Ascending aorta (tissue), 2 donors: ENCODE measurements around the gene KATNAL2. TPM values are rescaled to one million over a fixed set of nuclear protein-coding genes. Genes with fewer than 3 reads are reported as not detected.
A peak's percentile ranks its signal among the peaks of the same experiment; 100 is the strongest.

ENCODE experiments used
- DNase-seq, 2 donors: peaks; one replicate each; pipeline ENCODE4 v3.0.0-alpha.2; 2019; ENCODE audit warnings: low spot score in 2 of 2
- H3K27ac ChIP-seq, 2 donors: fragments of 200-600 bp; sonication (generic); one replicate each; pipeline ENCODE4 v1.5.1; 2016 to 2017; ENCODE audit warnings: mild to moderate bottlenecking in 1 of 2
- H3K27me3 ChIP-seq: fragments of 200-600 bp; sonication (generic); one replicate; pipeline ENCODE4 v1.5.1; 2017
- H3K36me3 ChIP-seq, 2 donors: fragments of 200-600 bp; sonication (generic); one replicate each; pipeline ENCODE4 v1.5.1; 2016
- H3K4me1 ChIP-seq, 2 donors: fragments of 200-600 bp; sonication (generic); one replicate each; pipeline ENCODE4 v1.5.1; 2016 to 2017; ENCODE audit warnings: mild to moderate bottlenecking in 1 of 2
- H3K4me3 ChIP-seq, 2 donors: fragments of 200-600 bp; sonication (generic); one replicate each; pipeline ENCODE4 v1.5.1; 2016 to 2017; ENCODE audit warnings: mild to moderate bottlenecking in 1 of 2
- H3K9me3 ChIP-seq, 2 donors: fragments of 200-600 bp; sonication (generic); one replicate each; pipeline ENCODE4 v1.5.1; 2016
- CTCF ChIP-seq, 3 experiments: fragments of 200-600 bp in 2 of 3; fragments of 450-650 bp in 1 of 3; sonication (generic) in 2 of 3; IDR thresholded peaks; one replicate each; pipeline ENCODE4 v1.5.1; 2016 to 2019; ENCODE audit warnings: antibody characterized with exemption in 3 of 3, mild to moderate bottlenecking in 1 of 3, moderate library complexity in 1 of 3
- intact Hi-C: fragments of 100-400 bp; cut with DNase I; formaldehyde crosslinking; loops from one replicate; pipeline ENCODE4 v1.15.1; 2023
- total RNA-seq: library from RNA; depleted of rRNA; stranded (reverse); fragments of >200 nt; gene quantifications from one replicate; pipeline ENCODE4 v1.1.0, GENCODE V29; 2016

The KATNAL2 gene
- total RNA-seq, 1 donor from 2014 or later: not detected

GRCh38 chr18:47095810-47096209 lies 178.4 kb downstream of the KATNAL2 start:
- no peak for TF ChIP-seq CTCF (IDR thresholded peaks at IDR 0.05)
- Histone ChIP-seq H3K27me3 (no peaks in the 10 kb centered on the region), H3K4me3 (no peak overlapping the region), H3K36me3 (no peaks in the 10 kb centered on the region), H3K27ac (no peak overlapping the region), H3K9me3 (no peaks in the 10 kb centered on the region), H3K4me1 (no peaks in the 10 kb centered on the region)
- intact Hi-C loops: no loop called here
- DNase-seq: no peak

GRCh38 chr18:47100212-47100831 lies 182.9 kb downstream of the KATNAL2 start:
- Histone ChIP-seq H3K27me3 (no peaks in the 10 kb centered on the region), H3K27ac (no peak overlapping the region), H3K4me3 (no peak overlapping the region), H3K36me3 (peaks cover 0 to 2% of the 10 kb centered on the region in 2 donors), H3K9me3 (no peaks in the 10 kb centered on the region), H3K4me1 (no peaks in the 10 kb centered on the region)
- intact Hi-C loops: loop anchor here (1.0 to 2.0 kb wide), 2 partner anchors 105 to 648 kb away; no protein-coding TSS in a partner anchor
- DNase-seq: peak in 1 of 2 donors; percentile 66
- peak; percentile 44 to 78 (median 54) for TF ChIP-seq CTCF (IDR thresholded peaks at IDR 0.05)

- no peak for DNase-seq
- H3K4me3 ChIP-seq: no peak overlapping the region
- intact Hi-C loops: no loop called here
- H3K4me1 ChIP-seq: no peaks in the 10 kb centered on the region
- H3K27ac ChIP-seq: no peak overlapping the region
- H3K27me3 ChIP-seq: no peaks in the 10 kb centered on the region
- no peak for TF ChIP-seq CTCF (IDR thresholded peaks at IDR 0.05)
- H3K36me3 ChIP-seq: peaks cover 30 to 72% of the 10 kb centered on the region in 2 donors
- no peaks in the 10 kb centered on the region for H3K9me3 ChIP-seq
Observed at GRCh38 chr18:47108373-47108772, 191.0 kb downstream of the KATNAL2 start.

GRCh38 chr18:47108998-47109405 lies 191.6 kb downstream of the KATNAL2 start:
- H3K27me3 ChIP-seq: no peaks in the 10 kb centered on the region
- no peaks in the 10 kb centered on the region for H3K4me1 ChIP-seq
- no peak for DNase-seq
- no peak overlapping the region for H3K4me3 ChIP-seq
- no peaks in the 10 kb centered on the region for H3K9me3 ChIP-seq
- H3K27ac ChIP-seq: no peak overlapping the region
- intact Hi-C loops: no loop called here
- H3K36me3 ChIP-seq: peaks cover 30 to 78% of the 10 kb centered on the region in 2 donors
- TF ChIP-seq CTCF (IDR thresholded peaks at IDR 0.05): no peak

- Histone ChIP-seq H3K27me3 (no peaks in the 10 kb centered on the region), H3K9me3 (no peaks in the 10 kb centered on the region), H3K4me3 (no peak overlapping the region), H3K36me3 (peaks cover 33 to 85% of the 10 kb centered on the region in 2 donors), H3K27ac (no peak overlapping the region), H3K4me1 (no peaks in the 10 kb centered on the region)
- intact Hi-C loops: no loop called here
- no peak for DNase-seq
- no peak for TF ChIP-seq CTCF (IDR thresholded peaks at IDR 0.05)
Observed at GRCh38 chr18:47109720-47110119, 192.3 kb downstream of the KATNAL2 start.
